GM18508 (cell line): ENCODE data around the gene POLR2L.

Experiments
- ATAC-seq: cut with Tn5 transposase; IDR thresholded peaks from one replicate; pipeline ENCODE4 v1.9.1; 2021; ENCODE audit warnings: moderate number of reproducible peaks; ENCODE audit not compliant: insufficient read depth, unreplicated experiment

Gene POLR2L

DNA sequence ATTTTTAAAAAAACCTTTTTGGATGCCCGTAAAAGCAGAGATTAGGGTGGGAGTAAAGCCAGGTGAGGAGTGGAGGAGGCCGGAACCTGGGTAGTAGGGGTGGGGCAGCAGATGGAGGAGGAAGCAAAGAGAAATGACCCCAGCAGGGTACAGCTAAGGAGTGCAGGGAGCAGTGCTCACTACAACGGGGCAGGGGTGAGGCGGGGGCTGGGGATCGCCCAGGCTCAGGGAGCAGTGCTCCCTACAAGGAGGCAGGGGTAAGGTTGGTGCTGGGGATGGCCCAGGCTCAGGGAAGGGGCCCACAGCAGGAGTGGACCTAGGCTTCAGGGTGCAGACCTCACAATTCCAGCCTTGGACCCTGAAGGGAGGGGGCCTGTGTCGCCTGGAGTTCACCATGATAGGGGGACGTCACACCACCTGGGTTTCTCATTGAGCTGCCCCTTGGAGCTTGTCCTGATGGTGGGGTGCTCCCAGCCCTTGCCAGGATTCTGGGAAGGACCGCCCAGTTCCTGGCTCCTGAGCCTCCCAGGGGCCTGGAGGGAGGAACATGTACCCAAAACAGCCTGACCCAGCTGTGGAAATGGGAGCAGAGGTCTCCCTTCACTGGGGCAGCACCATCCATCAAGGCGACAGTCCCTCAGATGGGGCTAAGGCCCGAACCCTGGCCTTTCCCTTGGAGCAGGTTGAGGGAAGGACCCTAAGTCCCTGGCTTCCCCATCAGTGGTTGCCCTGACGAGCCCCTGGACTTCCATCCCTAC, 26.5 kb downstream of the POLR2L start:
- no peak for ATAC-seq

DNA sequence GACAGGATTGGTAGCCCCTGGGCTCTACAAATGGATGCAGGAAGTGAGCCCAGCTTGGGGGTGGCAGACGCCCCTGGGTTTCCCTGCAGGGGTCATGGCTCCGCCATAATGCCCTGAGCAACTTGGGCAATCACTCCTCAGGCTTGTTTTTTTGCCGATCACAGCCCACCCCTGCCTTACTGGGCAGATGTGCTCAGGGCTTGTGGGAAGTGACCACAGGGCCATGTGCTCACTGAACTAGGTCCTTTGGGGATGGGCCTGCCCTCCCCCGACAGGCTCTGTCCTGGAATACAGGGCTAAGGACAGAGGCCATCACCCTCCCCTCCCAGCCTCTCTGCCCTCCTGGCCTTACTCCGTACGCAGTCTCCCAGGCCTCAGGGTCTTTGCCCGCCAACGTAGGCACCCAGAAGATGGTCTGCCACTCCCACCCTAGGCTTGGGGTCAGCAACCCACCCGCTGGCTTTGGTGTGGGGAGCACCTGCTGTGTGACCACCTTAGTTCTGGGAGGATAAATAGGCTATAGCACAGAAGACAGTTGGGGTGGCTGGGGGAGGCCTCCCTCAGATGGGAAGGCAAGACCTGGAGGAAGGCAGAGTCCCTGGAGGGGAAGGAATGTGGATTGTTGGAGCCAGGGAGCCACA, 28.8 kb downstream of the POLR2L start:
- ATAC-seq: no peak

DNA sequence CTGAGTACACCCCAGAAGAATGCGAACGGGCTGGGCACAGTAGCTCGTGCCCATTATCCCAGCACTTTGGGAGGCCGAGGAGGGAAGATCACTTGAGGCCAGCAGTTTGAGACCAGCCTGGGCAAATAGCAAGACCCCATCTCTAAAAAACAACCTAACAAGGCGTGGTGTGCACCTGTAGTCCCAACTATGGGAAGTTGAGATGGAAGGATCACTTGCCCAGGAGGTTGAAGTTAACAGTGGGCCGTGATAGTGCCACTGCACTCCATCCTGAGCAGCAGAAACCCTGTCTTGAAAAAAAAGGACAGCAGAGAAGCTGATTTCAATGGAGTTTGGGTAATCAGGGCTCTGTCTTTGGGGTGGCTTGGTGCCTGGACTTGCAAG, 29.3 kb downstream of the POLR2L start:
- ATAC-seq: no peak

DNA sequence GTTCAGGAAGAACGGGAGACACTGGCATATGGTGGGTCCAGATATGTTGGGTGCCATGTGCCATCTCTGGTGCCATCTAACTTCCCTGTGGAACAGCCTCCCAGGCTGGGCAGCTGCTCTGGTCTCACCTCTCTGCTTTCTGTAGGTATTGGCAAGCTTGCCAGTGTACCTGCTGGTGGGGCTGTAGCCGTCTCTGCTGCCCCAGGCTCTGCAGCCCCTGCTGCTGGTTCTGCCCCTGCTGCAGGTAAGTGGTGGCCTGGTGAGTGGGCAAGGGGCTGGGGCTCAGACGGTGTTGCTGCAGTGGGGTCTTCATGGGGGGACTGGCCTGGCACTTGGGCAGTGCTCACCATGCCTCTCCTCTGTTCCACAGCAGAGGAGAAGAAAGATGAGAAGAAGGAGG, 29.9 kb downstream of the POLR2L start:
- no peak for ATAC-seq

DNA sequence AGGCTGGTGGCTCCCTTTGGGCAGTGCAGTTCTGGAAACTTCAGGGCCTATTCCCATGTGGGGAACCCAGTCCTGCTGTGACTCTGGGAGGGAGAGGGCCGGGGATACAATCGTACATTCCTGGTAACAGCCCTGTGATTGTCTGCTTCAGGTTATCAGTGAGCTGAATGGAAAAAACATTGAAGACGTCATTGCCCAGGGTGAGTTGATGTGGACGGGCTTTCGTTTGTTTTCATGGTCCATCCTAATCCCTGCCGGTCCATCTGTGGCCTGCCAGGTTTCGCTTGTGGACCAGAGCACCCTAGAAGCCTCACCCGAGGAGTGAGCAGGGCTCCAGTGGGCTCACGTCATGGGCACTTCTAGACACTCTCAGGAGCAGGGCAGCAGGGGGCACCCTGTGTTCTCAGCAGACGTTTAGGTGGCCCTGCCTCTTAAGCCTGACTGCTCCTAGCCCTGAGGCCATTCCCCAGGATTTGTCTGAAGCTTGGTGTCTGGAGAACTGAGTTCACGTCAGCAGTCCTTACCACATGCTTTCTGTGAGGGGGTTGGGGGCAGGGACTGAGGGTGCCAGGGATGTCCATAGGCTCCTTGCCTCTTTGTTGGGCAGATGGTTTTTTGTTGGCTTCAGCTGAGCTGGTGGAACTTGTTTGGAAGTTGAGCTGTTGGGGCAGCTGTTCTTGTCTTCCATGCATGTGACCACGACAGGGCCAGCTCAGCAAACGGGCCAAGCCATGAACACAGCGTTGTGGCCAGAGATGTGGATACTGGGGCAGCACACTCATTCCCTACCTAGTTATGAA, 30.7 kb downstream of the POLR2L start:
- ATAC-seq: no peak

DNA sequence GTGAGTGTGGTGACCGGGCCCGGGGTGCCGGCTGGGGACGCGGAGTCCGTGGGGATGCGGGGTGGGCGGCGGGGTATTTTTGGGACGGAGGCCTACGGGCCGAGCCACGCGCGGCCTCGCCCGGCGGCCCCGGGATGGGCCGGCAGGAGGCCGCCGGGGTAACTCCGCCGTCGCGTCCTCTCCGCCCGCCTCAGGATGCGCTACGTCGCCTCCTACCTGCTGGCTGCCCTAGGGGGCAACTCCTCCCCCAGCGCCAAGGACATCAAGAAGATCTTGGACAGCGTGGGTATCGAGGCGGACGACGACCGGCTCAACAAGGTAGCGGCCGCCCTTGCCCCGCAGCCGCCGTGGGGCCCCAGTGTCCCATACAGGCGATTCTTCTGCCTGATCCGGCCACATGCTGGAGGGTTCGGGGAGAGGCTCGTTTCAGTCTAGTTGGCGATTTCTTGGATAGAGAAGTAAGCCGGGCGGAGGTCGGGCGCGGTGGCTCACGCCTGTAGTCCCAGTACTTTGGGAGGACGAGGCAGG, 32.2 kb downstream of the POLR2L start:
- no peak for ATAC-seq

DNA sequence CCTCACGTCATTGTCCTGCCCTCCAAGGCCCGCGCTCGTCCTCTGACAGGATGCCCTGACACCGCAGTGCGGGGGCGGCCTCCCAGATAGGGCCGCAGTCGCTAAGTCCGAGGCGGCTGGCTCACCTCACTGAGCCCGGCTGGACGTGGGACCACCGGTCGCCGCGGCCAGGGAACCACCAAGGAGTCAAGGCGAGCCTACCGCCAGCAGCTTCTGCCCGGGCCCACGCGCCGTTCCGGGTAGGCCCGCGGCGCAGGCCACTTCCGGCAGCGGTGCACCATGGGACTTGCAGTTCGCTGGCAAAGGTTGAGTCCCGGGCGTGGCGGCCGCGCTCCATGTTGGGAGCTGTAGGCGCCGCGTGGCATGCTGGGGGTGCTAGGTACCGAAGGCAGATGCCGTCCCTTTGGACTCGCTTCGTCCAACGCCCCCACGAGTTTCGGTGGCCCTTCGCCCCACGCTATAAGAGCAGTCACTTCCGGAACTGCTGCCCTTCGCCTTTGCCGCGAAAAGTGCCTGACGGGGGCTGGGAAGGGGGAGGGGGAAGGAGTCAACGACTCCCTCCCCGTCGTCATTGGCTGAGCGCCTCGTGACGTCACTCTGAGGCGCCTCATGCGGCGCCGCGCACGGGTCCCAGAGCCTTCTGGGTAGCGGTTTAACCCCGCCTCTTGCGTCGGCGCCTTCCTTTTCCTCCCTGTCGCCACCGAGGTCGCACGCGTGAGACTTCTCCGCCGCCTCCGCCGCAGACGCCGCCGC, 32.9 kb downstream of the POLR2L start, which contains the start of gene RPLP2:
TSS of gene RPLP2 (plus strand) at position 681 of the 753 bp plus-strand sequence. CDS start 268 bp downstream, outside the sequence.
- ATAC-seq: no peak

DNA sequence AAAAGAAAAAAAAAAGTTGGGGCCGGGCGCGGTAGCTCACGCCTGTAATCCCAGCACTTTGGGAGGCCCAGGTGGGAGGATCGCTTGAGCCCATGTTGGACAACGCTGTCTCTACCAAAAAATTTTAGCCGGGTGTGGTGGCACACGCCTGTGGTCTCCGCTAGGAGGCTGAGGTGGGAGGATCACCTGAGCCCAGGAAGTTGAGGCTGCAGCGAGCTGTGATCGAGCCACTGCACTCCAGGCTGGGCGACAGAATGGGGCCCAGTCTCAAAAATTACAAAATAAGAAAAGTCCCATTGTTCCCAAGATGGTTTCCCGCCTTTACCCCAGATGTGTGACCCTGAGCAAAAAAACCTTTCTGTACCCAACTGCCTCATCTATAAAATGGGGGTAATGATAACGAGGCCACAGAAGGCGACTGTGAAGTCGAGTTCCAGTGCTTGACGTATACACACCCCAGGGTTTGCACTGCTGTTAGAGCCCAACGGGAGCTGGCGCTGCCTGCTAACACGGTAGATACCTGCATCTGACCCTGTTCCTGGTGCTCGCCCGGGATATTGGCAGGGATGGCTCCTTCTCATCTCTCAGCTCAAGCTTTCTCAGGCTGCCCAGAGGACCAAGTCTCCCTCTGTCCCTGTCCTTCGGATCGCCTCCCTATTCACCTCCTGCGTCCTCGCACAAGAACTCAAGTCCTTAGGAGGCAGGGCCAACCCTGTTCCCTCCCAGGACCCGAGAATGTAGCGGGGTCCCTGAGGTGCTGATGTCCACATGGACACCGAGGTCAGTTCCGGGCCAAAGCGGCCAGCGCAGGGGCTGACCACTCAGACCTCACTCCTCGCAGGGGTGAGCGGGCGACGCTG, 33.7 kb downstream of the POLR2L start:
- ATAC-seq: no peak

DNA sequence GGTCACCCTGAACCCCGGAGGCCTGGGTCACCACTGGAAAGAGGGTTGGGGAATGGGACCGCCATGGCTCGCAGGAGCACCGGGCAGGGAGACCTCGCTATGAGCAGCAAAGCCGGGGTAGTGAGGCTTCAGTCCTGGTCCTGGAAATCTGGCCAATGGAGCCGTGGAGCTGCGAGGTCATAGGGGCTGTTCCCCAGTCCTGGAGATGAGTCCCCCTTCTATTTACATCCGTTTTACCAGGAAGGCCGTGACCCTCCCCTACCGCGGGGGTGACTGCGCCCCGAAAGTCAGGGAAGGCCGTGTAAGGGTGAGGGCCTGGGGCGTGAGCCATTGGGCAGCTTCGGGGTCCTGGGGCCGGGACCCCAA, 37.7 kb downstream of the POLR2L start:
- ATAC-seq: no peak

DNA sequence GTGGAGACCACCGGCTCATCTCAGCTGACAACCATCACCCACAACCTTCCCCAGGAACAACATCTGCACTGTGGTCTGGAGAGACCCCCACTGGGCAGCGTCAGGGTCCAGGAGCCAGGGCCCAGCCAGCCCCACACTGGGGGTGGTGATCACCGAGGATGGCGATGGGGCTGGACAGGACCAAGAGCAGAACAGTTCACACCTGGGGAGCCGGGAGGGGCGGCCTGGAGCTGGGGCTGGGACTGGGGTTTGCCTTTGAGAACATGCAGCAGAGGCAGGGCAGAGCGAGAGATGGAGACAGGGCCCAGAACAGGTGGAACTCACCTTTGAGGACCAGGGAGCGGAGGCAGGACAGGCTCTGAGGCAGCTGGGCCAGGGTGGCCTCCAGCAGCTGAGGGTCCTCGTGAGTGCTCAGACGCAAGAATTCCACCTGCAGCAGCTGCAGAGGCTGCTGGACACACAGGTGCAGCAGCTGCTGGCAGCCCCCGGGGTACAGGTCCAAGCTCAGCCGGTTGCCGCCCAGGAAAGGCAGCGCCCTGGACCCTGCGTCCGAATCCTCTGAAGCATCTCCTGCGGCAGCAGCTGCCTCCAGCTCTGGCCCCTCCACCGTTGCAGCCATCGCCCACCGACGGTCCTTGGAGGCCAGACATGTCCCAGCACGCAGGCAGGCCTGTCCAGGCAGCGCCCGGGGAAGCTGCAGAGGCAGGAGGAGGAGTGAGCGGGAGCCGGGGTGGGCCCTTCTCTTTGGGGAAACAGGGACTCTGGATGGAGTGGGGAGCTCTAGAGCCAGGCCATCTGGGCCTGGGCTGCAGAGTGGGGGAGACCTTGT, 38.3 kb downstream of the POLR2L start:
- ATAC-seq: no peak

DNA sequence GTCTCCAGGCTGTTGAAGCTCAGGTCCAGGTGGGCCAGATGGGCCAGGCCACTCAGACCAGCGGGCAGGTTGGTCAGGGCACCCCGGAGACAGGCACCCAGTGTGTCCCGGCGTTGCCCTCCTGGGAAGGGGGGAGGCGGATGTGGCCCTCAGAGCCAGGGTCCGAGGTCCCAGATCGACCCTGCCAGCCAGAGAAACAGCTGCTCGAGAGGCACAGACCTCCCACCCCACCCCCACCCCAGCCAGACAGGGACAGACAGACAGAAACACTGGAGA, 38.9 kb downstream of the POLR2L start:
- ATAC-seq: no peak

DNA sequence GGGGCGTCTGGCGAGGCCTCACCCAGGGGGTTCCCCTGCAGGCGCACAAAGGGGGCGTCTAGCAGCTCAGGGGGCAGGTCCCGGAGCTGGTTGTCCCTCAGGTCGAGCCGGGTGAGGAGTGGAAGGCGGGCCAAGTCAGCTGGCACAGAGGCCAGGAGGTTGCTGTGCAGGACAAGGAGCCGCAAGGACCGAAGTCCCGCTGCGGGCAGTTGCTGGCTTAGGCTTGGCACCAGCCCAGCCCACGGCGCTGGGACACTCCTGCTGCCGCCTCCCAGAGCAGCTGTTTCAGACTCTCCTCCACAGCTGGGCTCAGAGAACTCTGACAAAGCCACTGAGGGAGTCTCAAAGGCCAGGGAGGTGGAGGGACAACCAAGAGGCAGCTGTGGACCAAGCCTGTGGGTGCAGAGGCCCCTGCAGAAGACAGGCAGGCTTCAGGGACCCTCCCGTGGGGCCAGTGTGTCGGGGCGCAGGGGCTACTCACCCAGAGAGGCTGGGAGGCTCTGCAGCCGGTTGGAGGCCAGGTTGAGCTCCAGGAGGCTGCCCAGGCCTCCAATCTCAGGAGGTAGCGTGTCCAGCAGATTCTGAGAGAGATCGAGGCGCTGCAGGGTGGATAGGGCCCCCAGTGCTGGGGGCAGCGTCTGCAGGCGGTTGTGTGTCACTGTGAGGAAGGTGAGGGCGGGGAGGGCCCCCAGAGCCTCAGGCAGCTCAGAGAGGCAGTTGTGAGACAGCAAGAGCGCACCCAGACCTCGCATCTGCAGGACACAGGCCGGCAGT, 39.4 kb downstream of the POLR2L start:
- ATAC-seq: no peak

DNA sequence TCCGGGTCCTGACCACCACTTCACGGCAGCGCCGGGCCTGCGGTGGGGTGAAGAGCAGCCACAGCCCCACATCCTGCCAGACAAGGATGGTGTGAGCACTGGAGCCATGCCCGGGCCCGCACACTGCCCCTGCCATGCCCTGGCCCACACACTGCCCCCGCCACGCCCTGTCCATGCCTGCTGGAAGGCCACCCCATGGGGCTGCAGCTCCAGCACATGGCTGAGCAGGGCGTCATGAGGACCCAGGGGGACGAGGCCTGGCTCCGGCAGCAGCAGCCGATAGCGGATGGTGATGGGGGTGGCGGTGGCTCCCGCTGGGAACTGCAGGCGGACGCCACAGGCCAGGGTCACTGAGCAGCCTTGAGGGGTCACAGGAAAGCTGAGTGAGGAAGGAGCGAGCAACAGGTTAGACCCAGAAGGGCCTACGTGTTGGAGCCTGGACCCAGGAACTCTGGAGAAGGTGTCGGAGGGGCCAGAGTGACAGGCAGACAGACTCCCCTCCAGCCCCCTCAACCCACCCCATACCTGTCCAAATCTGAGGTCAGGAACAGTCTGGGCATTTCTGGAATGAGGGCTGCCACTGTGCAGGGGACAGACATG, 40.2 kb downstream of the POLR2L start:
- ATAC-seq: no peak

DNA sequence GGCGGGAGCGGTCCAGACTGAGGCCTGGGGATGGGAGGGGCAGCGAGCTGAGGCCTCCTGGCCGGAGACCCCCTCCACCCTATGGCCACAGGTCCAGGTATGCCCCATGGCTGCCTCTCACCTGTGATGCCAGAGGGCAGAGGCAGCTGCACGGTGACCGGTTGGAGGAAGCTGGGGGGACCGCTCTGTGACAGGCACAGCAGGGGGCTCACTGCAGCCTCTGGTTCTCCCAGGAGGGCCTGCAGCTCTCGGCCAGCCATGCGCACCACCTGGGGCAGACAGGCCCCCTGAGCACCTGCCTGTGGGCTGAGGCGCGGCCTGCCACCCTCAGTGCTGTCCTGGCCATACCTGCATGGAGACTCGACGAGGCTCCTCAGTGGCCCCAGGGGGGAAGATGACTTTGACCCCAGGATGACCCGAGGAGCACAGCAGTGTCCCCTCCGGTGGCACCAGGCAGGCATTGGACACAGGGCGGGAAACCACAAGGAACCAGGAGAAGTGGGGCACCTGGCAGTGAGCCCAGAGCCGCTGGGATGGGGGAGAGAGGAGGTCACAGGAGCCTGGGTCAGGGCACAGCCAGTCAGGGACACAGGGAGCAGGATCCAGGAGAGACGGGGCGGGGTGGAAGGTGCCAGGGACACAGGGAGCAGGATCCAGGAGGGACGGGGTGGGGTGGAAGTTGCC, 41.1 kb downstream of the POLR2L start:
- no peak for ATAC-seq

DNA sequence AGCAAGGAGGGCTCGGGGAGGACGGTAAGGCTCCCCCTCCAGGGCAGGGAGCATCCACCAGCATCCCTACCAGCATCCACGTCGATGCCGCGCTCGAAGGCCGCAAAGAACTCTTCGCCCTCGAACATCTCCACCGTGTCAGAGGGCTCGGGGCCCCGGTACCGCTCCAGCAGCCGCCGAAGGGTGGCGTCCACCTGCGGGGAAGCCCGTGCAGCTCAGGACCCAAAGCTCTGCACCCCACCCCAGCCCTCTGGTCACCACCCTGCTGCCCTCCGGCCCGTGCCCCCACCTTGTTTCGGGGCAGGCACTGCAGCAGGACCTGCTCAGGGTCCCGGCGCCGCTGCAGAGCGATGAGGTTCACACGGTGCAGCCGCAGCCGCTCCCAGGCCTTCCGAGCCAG, 41.9 kb downstream of the POLR2L start:
- no peak for ATAC-seq

DNA sequence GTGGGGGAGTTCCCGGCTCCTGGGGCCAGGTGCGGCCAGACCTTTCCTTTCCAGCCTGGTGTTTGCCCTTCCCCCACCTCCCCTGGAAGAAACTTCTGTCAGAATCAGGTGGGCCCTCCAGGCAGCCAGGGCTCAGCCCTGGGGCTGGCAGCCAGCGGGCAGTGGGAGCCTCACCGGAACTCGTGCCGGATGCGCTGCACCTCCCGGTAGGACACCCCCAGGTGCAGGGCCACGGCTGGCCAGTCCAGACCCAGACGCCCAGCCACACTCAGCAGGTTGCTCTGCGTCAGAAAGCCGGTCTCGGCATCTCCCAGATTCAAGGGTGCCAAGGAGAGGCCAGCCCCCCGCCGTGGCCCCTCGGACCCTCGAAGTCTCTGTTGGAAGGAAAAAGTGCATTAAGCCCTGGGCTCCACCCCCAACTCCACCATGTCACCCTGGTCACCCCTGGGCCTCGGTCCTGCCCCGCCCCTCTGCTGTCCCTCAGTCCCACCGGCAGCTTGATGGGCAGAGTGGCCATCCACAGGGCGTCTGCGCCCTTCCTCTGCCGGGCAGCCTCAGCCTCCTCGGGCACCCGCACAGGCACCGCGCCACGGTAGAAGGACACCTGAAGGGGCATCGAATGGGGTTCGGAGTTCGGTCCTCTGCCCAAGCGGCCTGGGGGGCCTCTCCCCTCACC, 42.5 kb downstream of the POLR2L start:
- no peak for ATAC-seq
